ENCODE results near the gene RPA1. TPM values are rescaled to one million over a fixed set of nuclear protein-coding genes. Genes with fewer than 3 reads are reported as not detected.

RPA1 gene
- total and polyA plus RNA-seq, 9 of the 15 experiments (the other 6 are each of a cell fraction or from before 2014, with no cell fraction given): 25.2 to 125 (median 47.4) TPM

DNA sequence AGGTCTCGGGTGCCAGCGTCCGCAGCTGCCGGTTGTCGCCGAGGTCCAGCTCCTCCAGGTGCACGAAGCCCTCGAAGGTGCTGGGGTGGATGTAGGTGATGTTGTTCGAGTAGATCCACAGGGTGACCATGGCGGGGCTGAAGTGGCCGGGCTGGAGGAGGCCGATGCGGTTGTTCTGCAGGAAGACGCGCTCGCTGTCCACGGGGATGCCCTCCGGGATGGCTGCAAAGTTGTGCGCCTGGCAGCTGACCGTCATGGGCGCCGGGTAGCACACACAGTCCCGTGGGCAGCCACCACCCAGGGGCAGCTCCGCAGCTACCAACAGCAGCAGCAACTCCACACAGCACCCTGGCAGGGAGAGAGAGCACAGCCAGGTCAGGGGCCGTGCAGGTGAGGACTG lies 107.7 kb downstream of the RPA1 start:
- no peak for TF ChIP-seq BACH1 (tag; IDR thresholded peaks at IDR 0.05)
- TF ChIP-seq ZNF609 (CRISPR knock-in tag; IDR thresholded peaks at IDR 0.05; ENCODE audit: borderline replicate concordance): no peak
- TF ChIP-seq PHB2 (IDR thresholded peaks at IDR 0.05; ENCODE audit: low read depth): no peak
- no peak for TF ChIP-seq MBD2 (IDR thresholded peaks at IDR 0.05; ENCODE audit: borderline replicate concordance, low read depth)
- TF ChIP-seq, protein P1, sequence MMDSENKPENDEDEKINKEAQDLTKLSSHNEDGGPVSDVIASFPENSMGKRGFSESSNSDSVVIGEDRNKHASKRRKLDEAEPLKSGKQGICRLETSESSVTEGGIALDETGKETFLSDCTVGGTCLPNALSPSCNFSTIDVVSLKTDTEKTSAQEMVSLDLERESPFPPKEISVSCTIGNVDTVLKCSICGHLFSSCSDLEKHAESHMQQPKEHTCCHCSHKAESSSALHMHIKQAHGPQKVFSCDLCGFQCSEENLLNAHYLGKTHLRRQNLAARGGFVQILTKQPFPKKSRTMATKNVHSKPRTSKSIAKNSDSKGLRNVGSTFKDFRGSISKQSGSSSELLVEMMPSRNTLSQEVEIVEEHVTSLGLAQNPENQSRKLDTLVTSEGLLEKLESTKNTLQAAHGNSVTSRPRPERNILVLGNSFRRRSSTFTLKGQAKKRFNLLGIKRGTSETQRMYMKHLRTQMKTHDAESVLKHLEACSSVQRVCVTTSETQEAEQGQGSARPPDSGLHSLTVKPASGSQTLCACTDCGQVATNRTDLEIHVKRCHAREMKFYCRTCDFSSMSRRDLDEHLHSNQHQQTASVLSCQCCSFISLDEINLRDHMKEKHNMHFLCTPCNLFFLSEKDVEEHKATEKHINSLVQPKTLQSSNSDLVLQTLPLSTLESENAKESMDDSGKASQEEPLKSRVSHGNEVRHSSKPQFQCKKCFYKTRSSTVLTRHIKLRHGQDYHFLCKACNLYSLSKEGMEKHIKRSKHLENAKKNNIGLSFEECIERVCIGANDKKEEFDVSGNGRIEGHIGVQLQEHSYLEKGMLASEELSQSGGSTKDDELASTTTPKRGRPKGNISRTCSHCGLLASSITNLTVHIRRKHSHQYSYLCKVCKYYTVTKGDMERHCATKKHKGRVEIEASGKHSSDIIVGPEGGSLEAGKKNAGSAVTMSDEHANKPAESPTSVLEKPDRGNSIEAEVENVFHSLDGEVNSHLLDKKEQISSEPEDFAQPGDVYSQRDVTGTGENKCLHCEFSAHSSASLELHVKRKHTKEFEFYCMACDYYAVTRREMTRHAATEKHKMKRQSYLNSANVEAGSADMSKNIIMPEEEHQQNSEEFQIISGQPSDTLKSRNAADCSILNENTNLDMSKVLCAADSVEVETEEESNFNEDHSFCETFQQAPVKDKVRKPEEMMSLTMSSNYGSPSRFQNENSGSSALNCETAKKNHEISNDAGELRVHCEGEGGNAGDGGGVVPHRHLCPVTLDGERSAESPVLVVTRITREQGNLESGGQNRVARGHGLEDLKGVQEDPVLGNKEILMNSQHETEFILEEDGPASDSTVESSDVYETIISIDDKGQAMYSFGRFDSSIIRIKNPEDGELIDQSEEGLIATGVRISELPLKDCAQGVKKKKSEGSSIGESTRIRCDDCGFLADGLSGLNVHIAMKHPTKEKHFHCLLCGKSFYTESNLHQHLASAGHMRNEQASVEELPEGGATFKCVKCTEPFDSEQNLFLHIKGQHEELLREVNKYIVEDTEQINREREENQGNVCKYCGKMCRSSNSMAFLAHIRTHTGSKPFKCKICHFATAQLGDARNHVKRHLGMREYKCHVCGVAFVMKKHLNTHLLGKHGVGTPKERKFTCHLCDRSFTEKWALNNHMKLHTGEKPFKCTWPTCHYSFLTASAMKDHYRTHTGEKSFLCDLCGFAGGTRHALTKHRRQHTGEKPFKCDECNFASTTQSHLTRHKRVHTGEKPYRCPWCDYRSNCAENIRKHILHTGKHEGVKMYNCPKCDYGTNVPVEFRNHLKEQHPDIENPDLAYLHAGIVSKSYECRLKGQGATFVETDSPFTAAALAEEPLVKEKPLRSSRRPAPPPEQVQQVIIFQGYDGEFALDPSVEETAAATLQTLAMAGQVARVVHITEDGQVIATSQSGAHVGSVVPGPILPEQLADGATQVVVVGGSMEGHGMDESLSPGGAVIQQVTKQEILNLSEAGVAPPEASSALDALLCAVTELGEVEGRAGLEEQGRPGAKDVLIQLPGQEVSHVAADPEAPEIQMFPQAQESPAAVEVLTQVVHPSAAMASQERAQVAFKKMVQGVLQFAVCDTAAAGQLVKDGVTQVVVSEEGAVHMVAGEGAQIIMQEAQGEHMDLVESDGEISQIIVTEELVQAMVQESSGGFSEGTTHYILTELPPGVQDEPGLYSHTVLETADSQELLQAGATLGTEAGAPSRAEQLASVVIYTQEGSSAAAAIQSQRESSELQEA (IDR thresholded peaks at IDR 0.05; ENCODE audit: low read depth): no peak
- H3K27ac ChIP-seq (ENCODE audit: extremely low read depth, low read depth, low read length): no peak overlapping the region
- ChIA-PET POLR2A (interaction anchor here (0.9 kb wide), 1 partner anchor 19 kb away, joined by 3 read pairs; no protein-coding TSS in a partner anchor), CTCF (ENCODE audit: low intra/inter-chr PET ratio) (no interaction called here)
- peaks cover 20 to 80% of the 10 kb centered on the region in 2 experiments; a peak in 4 of 5 replicates for H3K27me3 ChIP-seq (ENCODE audit: control insufficient read depth in 2 of 2, insufficient read depth in 2 of 2, low read length in 2 of 2)
- no peak overlapping the region for H2AFZ ChIP-seq (ENCODE audit: low read depth, low read length)
- no peaks in the 10 kb centered on the region for H3K9me3 ChIP-seq (replicated peaks; ENCODE audit: control insufficient read depth, insufficient read depth, low read depth, low read length)
- H3K4me2 ChIP-seq (ENCODE audit: insufficient read depth, low read length): no peak overlapping the region
- H3K36me3 ChIP-seq (ENCODE audit: control insufficient read depth, insufficient read depth, low read length): no peaks in the 10 kb centered on the region
- no peaks in the 10 kb centered on the region for H3K9me1 ChIP-seq (ENCODE audit: control insufficient read depth, insufficient read depth, low read length)
- no TSS peak for BruUV-seq (replicated peaks)
- 36% methylated on average over 14 of the region's 25 CpGs for WGBS (ENCODE audit: insufficient coverage, low coverage, missing lambda C conversion rate)
- no peaks in the 10 kb centered on the region for H3K79me2 ChIP-seq (ENCODE audit: control insufficient read depth, insufficient read depth, low read length)
- DNase-seq (ENCODE audit: extremely low read depth in 1 of 4, low spot score in 3 of 4): no peak
- intact Hi-C loops (cut with micrococcal nuclease) (no loop called here), in situ Hi-C loops (cut with MboI) (no loop called here)
- no peak for FAIRE-seq
- no peak overlapping the region for H3K4me3 ChIP-seq
- no peaks in the 10 kb centered on the region for H4K20me1 ChIP-seq (replicated peaks; ENCODE audit: control insufficient read depth, insufficient read depth, low read length)
- H3K4me1 ChIP-seq (replicated peaks in 1 of 2; ENCODE audit: control insufficient read depth in 2 of 2, insufficient read depth in 2 of 2, low read length in 2 of 2): peaks cover 0 to 30% of the 10 kb centered on the region in 2 experiments; a peak in 2 of 5 replicates
- no peak overlapping the region for H3K9ac ChIP-seq (ENCODE audit: insufficient read depth in 1 of 2, low read depth in 2 of 2, low read length in 2 of 2)
- no peak for ATAC-seq
